Head of caudate nucleus (tissue), 42 donors: ENCODE measurements around the gene SLC49A3.
"Not testable (repeated sequence)": the region's sequence is repeated elsewhere in the genome, so short reads cannot be mapped to it uniquely, and the experiment has no call there.

Source experiments
- DNase-seq, 42 donors: peaks; one replicate each; pipeline versions ENCODE4 v3.0.0 to v3.0.0-alpha.2; 2020 to 2021; ENCODE audit warnings: mixed read lengths in 7 of 42
- intact Hi-C: fragments of 100-400 bp; cut with DNase I; formaldehyde crosslinking; loops from one replicate; pipeline ENCODE4 v1.15.0; 2022

Gene SLC49A3

DNA sequence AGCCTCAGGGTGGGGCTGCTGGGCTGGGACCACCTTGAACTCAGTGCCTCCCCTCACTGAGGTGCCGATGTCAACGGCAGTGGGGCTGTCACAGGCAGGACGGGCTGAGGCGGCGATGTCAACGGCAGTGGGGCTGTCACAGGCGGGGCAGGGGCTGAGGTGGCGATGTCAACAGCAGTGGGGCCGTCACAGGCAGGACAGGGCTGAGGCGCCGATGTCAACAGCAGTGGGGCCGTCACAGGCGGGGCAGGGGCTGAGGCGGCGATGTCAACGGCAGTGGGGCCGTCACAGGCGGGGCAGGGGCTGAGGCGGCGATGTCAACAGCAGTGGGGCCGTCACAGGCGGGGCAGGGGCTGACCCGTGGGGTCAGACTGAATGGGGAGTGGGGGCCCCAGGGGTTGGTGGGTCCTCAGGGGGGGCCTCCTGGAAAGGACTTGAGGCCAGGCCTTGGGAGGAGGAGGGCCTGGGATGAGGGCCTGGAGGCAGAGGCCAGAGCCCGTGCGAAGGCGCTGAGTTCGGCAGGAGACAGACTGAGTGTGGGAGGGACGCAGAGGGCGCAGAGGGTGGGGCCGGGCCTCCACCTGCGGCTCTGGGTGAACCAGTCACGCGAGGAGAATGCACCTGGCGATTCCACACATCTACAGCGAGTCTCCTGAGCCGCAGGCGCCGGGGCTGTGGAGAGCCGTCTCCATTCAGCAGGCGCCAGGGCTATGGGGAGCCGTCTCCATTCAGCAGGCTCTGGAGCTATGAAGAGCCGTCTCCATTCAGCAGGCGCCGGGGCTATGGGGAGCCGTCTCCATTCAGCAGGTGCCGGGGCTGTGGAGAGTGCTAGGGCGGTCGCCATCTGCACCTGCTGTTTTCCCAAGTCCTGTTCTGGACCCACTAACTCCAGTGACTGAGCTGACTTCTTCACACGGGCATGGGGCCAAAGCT, 37.7 kb downstream of the SLC49A3 start:
- DNase-seq, result peak in 41 of 42 donors; percentile 51 to 90 (median 82)
- intact Hi-C loops, result no loop called here

DNA sequence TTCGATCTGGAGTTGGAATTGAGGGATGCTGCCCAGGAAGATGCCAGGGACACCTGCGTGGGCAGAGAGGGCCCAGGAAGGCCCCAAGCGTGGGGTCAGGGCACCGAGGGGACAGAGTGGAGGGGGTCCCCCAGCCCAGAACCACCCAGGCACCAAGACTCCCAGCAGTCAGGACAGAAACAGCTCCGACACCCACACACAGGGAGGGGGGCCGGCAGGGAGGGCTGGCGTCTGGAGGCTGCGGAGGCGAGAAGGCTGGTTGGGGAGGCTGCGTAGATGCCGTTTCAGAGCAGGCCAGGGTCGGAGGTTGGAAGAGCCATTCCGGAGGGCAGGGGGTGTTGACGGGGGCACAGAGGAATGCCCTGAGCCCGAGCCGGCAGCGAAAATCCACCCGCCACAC, 38.5 kb downstream of the SLC49A3 start:
- intact Hi-C loops, result no loop called here
- DNase-seq, result peak in 33 of 42 donors; percentile 38 to 85 (median 59)

DNA sequence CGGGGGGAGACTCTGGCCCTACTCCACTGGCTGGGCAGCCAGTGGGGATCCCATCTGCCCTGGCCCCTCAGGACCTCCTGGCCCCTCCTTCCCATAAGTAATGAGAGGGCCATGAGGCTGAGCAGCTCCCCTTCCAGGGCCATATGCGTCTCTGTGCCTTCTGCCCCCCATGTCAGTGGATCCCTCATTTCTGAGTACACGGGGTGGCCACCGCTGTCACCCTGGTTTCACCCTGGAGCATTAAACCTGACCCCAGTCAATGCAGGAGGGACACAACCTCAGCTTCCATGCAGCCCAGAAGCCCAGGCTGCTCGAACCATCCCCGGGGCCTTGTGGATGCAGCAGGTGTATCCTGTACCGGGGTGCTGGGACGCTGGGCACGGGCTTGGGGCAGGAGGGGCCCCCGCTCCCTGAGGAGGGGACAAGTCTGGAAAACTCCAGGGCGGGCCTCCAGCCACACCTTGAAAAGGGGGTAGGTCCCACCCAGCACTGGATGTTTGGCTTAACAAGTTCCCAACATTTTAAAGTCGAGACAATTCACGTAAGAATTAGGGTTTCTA, 39.1 kb downstream of the SLC49A3 start:
- no peak for DNase-seq
- intact Hi-C loops, result no loop called here

DNA sequence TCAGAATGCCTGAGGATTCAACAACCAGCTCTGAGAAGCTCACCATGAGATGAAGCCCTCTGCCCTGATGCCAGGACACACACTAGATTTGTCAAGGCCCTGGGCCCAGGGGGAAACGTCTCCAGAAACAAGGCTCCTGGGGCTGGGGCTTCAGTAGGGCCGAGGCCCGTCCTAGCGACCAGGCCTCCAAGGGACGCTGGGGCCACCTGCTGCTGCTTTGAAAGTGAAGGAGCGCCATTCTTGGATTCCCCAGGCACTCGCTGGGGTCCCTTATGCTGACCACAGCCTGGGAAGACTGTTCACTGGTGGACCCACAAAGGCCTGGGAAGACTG, 39.7 kb downstream of the SLC49A3 start:
- no peak for DNase-seq
- intact Hi-C loops, result no loop called here

DNA sequence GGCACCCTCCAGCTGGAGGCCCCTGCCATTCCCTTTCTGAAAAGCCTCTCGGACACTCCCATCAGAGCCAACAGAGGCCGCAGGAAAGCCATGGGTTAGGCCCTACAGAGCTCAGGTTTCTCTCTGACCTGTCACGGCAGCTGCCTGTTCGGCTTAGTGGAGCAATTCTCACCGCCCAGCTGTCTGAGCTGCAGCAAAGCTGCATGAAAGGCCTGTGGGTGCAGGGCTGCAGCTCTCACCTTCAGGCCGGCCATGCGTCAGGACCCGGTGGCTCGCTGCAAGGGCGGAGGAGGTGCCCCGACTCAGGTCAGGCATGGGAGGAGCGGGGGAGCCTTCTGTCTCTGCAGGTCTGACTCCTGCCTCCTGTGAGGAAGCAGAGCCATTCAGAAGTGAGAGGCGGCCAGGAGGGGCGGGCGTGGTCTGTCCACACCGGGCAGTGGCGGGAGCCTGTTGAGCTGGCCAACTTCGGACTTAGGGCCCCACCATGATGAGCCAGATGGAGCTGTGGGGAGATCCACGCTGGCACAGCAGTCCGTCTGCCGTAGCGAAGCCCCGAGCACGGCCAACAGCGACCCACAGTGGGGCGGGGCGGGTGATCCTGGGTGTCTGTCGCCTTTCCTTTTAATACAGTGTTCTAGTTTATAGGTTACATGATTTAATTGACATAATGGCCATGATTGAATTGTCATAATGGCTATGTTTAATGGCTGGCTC, 40.2 kb downstream of the SLC49A3 start:
- intact Hi-C loops, result no loop called here
- DNase-seq, result no peak

DNA sequence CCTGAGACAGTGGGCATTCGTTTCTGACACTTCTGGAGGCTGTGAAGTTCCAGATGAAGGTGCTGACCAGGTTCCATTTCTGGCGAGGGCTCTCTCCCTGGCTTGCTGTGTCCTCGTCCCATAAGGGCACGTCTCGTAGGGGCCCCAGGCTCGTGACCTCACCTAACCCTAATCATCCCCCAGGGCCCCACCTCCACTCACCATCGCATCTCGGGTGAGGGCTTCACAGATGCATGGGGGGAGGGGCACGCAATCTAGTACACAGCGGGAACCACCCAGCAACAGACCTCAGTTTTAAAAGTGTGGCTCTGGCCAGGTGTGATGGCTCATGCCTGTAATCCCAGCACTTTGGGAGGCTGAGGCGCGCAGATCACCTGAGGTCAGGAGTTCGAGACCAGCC, 41.5 kb downstream of the SLC49A3 start:
- no peak for DNase-seq

DNA sequence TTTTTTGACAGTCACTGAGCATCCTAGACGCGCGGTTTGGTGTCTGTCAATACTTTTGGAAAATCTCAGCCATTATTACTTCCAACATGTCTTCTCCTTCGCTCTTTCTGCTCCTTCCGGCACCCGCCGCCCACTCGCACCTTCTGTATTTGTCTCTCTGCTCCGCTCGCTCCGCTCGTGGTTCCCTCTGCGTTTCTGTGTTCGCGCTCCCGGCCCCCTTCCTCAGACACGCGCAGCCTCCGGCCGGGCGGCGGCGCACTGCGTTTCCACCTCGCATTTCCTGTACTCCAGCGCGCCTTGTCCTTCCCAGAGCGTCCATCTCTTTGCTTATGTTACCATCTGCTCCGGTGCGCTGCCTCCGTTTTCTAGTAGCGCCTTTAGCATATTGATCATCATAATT, 42.5 kb downstream of the SLC49A3 start:
- DNase-seq, result peak in 22 of 42 donors; percentile 31 to 87 (median 58)
- intact Hi-C loops, result no loop called here

More for the DNA sequence above, 41.5 kb downstream of the SLC49A3 start:
- intact Hi-C loops, result no loop called here

DNA sequence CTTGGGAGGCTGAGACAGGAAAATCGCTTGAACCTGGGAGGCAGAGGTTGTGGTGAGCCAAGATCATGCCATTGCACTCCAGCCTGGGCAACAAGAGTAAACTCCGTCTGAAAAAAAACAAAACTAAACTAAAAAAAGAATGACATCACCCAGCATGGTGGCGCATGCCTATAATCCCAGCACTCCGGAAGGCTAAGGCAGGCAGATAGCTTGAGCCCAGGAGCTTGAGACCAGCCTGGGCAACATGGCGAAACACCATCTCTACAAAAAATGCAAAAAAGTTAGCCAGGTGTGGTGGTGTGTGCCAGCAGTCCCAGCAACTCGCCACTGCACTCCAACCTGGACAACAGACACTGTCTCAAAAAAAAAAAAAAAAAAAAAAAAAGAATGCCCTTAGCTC, 46.6 kb downstream of the SLC49A3 start:
- intact Hi-C loops, DNase-seq: not testable (repeated sequence)

DNA sequence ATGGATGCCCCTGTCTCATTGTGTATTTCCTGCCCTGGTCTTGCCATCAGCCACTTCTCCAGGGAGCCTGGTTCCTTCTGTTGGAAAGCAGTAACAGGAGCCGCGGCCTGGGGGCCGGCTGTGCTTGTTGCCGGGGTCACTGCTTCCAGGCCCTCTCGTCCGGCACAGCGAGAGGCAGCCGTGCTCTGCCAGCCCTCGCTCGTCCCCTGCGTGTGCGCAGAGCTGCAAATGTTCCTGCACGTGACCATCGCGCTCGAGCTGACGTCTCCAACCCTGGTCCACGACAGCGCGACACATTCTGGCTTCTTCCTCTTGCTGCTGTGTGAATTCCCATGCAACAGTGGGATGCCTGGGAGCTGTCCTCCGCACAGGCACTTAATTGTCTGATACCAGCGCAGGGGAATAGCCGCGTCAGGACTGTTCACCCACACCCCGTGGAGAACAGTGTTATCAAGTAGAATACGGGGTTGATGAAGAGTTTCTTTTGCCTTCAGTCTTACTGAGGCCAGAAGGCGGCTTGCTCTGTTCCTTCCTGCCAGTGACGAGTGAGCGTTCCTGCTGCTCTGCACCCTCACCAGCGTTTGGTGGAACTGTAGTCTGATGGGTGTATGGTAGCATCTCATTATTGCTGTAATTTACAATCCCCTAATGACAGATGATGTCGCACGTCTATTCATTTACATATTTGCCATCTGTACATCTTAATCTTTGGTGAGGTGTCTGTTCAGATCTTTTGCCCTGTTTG, 51.2 kb downstream of the SLC49A3 start:
- DNase-seq, result peak in 5 of 42 donors; percentile 6 to 44 (median 35)
- intact Hi-C loops, result no loop called here

DNA sequence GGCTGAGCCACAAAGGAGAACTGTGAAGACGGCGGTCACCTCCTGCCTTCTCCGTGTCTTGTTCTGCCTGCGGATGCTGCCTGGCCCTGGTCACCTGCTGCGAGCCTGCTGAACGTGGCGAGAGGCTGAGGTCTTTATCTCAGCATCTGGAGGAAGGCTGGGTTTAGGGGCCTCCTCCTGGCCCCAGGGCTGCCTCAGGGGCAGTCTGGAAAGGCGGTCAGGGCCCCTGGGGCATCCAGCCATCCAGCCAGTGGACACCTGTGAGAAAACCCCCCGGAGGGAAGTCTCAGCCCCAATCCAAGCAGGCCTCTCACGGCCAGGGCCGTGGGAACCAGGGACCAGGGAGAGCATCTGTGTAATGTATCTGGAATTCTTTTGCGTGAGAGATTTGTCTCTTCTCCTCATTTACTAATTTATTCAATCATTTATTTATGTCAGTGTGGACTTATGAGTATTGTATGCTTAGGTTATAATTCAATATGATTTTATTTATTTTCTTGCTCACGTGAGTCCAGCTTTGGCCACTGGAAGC, 52.3 kb downstream of the SLC49A3 start:
- DNase-seq, result peak in 3 of 42 donors; percentile 3 to 12 (median 8)
- intact Hi-C loops, result no loop called here

DNA sequence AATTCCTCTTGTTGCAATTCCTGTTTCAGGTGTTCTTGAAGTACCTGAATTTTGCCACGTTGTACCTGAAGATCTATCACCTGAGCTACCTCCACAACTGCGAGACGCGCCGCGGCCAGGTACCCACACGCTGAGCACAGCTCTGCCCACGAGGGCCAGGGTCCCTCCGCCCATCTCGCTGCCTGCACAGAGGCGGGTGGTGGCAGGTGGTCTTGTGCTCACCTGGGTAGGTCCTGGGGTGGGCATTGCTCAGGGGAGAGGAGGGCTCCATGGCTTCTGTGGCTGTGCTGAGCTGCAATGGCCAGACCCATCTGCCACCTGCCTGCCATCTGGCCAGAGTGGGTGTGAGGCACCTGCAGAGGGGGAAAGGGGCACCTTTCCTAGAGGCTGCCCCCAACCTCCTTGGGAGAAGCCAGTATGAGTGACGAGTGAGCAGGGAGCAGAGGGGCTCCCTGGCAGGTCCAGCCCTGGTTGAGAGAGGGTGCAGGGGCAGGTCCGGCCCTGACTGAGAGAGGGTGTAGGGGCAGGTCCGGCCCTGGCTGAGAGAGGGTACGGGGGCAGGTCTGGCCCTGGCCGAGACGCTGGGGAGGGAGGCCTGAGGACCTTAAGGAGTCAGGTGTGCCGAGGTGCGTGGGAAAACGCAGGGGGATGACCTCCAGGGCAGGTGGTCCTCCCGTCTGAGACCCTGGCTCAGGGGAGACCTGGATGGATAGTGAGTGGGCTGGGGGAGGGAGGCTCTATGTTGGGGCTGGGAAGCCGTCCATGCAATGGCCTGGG, 52.9 kb downstream of the SLC49A3 start:
- DNase-seq, result peak in 3 of 42 donors; percentile 4 to 12 (median 10)
- intact Hi-C loops, result no loop called here

DNA sequence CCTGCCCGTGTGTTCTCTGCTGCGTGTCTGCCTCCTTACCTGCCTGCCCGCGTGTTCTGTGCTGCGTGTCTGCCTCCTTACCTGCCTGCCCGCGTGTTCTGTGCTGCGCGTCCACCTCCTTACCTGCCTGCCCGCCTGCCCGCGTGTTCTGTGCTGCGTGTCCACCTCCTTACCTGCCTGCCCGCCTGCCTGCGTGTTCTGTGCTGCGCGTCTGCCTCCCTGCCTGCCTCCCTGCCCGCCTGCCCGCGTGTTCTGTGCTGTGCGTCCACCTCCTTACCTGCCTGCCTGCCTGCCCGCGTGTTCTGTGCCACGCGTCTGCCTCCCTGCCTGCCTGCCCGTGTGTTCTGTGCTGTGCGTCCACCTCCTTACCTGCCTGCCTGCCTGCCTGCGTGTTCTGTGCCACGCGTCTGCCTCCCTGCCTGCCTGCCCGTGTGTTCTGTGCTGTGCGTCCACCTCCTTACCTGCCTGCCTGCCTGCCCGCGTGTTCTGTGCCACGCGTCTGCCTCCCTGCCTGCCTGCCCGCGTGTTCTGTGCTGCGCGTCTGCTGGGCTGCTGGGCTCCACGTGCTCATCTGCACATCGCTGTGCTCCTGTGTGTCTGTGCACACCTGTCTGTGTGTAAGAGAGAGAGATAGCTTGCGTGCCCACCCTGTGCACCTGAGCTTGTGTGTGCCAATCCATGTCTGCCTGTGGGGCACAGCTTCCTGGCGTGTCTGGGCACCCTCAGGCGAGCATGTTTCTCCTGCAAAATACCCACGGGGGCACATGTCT, 53.7 kb downstream of the SLC49A3 start:
- DNase-seq, result peak in 3 of 42 donors; percentile 5 to 16 (median 9)
- intact Hi-C loops, result not testable (repeated sequence)

DNA sequence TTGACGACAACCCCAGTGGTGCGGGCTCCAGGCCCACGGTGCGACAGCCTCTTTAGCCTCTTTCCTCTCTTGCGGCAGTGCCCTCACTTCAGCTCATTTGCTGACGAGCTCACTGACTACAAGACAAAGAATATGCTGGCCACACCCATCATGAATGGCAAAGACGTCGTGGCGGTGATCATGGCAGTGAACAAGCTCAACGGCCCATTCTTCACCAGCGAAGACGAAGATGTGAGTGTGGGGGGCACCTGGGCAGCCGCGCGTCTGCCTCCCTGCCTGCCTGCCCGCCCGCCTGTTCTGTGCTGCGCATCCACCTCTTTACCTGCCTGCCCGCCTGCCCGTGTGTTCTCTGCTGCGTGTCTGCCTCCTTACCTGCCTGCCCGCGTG, 54.4 kb downstream of the SLC49A3 start:
- intact Hi-C loops, result no loop called here
- peak in 1 of 42 donors; percentile 18 for DNase-seq

DNA sequence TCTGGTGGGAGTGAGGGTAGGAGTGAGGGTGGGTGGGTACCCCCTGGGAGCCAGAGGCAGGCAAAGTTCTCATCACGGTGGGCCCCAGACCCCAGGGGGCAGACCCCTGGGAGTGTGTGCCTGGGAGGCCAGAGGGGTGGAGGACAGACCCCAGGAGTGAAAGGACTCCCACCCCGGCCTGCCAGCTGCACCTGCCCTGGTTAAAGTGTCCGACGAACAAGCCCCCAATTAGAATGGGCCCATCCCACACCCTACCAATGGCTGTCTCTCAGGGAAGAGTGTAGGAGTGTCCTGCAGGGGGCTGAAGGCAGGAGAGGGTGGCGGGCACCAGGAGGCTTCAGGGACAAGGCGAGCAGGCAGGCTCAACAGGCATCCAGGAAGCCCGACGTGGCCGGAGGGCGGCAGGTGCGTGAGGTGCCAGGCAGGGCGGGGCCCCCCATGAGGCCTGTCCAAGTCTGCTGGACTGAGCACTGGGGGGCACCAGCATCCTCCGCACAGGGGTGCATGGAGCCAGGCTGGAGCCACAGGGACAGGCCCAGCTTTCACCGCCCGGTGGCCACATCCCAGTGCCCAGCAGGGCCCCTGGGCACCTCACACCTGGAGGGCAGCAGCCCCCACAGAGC, 54.9 kb downstream of the SLC49A3 start:
- peak in 3 of 42 donors; percentile 5 to 29 (median 15) for DNase-seq
- intact Hi-C loops, result no loop called here

DNA sequence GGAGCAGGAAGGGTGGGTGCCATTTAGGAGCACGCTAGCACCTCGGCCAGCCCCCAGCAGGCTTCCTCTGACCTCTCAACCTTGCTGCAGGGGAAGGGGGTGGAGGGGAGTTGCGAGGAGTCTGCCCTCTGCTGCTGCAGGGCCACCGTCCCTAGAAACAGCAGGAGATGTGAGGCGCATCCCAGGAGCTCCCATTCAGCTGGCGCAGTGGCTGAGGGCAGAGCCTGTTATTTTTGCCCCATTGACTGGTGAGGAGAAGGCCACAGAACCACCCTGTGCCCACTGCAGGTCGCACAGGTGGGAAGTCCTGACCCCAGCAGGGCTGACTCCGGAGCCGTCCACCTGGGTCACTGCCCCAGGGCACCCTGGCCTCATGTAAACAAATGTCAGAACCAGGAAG, 55.5 kb downstream of the SLC49A3 start:
- DNase-seq, result peak in 3 of 42 donors; percentile 5 to 20 (median 10)
- intact Hi-C loops, result no loop called here

DNA sequence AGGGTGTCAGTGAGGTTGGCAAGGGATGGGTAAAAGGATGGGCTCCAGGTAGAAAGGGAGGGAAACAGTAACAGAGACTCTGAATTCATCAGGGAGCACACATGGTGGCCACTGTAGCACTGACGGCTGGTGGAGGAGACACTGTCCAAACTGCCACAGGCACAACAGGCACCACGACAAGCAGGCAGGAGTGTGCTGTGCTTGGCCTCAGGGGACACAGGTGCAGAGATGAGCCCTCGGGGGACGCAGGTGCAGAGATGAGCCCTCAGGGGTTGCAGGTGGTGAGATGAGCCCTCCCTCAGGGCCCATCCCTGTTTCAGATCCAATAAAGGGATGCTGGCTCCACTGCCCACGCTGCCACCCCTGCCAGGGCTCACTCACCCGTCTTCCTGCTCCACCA, 56.0 kb downstream of the SLC49A3 start:
- peak in 2 of 42 donors; percentile 6 to 10 for DNase-seq
- intact Hi-C loops, result no loop called here

DNA sequence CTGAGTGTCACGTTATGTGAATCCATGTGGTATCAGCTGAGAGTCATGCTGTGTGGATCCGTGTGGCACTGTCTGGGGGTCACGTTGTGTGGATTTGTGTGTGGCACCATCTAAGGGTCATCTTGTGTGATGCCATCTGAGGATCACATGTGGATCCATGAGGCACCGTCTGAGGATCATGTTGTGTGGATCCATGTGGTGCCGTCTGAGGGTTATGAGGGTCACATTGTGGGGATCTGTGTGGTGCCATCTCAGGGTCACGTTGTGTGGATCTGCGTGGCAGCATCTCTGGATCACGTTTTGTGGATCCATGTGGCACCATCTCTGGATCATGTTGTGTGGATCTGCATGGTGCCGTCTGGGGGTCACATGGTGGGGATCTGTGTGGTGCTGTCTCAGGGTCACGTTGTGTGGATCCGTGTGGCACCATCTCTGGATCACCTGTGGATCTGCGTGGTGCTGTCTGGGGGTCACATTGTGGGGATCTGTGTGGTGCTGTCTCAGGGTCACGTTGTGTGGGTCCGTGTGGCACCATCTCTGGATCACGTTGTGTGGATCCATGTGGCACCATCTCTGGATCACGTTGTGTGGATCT, 56.7 kb downstream of the SLC49A3 start:
- intact Hi-C loops, result no loop called here

More for the DNA sequence above, 56.7 kb downstream of the SLC49A3 start:
- peak in 2 of 42 donors; percentile 6 to 8 for DNase-seq
